KOPT-K1 (cell line): ENCODE measurements around the gene VRK1.

Experiments used
- H3K27ac ChIP-seq: fragments of 200-600 bp; sonication (generic); 2 replicates; pipeline ENCODE4 v1.5.1; 2016; ENCODE audit warnings: antibody characterized with exemption, mild to moderate bottlenecking, low read depth, low read length; ENCODE audit not compliant: poor library complexity, severe bottlenecking
- H3K36me3 ChIP-seq: fragments of 200-600 bp; sonication (generic); 2 replicates; pipeline ENCODE4 v1.5.1; 2017; ENCODE audit warnings: antibody characterized with exemption, mild to moderate bottlenecking, low read length, moderate library complexity; ENCODE audit not compliant: insufficient read depth
- H3K9me3 ChIP-seq: fragments of 200-600 bp; sonication (generic); 2 replicates; pipeline ENCODE4 v1.5.1; 2017; ENCODE audit warnings: antibody characterized with exemption, low read length, mild to moderate bottlenecking; ENCODE audit not compliant: insufficient read depth, poor library complexity, severe bottlenecking

VRK1 gene

DNA sequence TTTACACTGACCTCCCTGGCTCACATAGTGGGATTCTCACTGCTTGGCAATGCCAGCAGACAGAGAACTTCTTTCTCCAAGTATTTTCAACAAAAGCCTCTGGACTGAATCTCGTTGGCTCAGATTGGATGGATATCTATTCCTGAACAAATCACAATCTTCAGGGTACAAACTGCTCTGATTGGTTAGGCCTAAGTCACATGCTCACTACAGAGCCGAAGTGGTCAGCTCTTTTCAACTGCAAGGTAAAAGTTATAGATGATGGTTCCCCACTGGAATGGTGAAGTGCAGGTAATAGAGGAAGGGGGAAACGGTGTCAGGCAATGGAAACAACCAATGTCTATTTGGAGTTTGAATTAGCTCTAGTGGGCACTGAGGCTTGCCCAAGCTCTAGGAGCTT lies 16.7 kb upstream of the VRK1 start:
- Histone ChIP-seq H3K9me3 (no peaks in the 10 kb centered on the region), H3K36me3 (no peaks in the 10 kb centered on the region), H3K27ac (no peak overlapping the region)

DNA sequence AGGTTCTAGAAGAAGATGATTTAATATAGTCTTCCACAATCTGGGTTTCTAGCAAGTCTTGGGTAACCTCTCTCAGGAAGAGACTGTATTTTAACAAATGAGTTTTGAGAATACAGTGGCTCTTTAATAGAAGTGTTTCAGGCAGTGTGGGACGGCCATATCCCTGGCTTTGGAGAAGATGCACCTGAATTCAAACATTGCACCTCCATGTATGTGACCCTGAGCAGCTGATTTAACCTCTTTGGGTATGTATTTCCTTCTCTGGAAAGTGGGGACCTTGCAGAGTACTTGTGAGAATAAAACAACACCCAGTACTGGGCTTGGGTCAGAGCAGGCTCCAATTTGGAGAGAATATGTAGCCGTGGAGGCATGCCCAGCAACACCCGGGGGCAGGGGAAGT lies 15.8 kb upstream of the VRK1 start:
- Histone ChIP-seq H3K27ac (no peak overlapping the region), H3K36me3 (no peaks in the 10 kb centered on the region), H3K9me3 (no peaks in the 10 kb centered on the region)

DNA sequence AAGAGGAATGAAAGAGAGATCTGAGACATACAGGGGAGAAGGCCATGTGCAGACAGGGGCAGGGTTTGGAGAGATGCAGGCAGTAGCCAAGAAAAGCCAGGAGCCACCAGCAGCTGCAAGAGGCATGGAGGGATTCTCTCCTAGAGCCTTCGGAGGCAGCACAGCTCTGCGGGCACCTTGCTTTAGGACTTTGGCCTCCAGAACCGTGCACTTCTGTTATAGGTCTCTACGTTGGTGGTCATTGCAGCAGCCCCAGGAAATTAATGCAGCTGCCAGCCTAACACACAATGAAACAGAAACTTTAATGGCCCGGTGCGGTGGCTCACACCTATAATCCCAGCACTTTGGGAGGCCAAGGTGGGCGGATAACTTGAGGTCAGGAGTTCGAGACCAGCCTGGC lies 14.7 kb upstream of the VRK1 start:
- H3K27ac ChIP-seq: no peak overlapping the region
- no peaks in the 10 kb centered on the region for H3K9me3 ChIP-seq
- no peaks in the 10 kb centered on the region for H3K36me3 ChIP-seq

DNA sequence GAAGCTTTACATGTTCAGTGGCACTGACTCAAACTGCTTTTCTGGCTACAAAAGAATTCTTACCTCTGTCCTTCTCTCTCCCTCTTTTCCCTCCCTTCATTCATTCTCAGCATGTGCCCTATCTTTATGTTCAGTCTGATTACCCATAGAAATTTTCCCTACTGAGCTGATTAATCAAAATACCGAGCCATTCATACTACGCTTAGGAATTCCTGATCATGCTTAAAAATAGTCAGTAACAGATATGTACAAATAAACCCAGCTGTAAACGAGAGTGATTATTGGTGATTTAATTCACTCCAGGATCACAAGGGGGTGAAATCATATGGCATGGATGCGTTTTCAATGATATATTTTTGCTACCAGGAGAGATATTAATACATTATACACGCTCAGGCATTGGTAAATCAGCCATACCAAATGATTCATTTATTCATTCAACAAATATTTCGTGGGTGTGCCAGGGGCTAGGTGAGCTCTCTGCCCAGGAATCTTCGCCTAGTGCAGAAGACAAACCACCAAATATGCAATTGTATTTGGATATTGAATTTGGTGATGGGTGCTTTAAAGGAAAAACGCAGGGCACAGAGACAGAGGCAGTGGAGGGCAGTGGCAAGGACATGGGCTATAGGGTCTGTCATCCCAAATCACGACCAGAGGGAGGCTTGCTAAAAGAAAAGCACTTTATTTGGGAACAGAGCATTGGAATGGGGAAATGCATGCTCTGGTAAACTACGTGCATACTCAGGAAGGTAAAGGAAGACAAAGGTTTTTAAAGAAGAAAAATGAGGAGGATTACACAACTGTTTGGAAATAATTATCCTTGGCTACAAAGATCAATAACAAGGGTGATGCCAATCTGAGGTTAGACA lies 13.9 kb upstream of the VRK1 start:
- H3K9me3 ChIP-seq: no peaks in the 10 kb centered on the region
- H3K36me3 ChIP-seq: no peaks in the 10 kb centered on the region
- H3K27ac ChIP-seq: no peak overlapping the region

DNA sequence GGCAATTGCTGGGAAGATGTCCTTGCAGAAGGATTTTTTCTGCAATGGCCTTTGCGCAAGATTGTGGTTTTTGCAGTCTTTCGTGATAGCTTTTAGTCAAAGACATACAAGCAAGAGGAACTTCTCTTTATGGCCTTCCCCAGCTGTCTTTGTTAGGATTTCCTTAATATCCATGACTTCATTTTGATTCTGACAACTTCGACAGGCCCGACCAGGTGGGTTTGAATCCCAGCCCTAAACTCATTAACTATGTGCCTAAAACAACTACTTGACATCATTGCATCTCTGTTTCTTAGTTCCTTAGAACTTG lies 13.3 kb upstream of the VRK1 start:
- no peaks in the 10 kb centered on the region for H3K9me3 ChIP-seq
- H3K27ac ChIP-seq: no peak overlapping the region
- H3K36me3 ChIP-seq: no peaks in the 10 kb centered on the region

DNA sequence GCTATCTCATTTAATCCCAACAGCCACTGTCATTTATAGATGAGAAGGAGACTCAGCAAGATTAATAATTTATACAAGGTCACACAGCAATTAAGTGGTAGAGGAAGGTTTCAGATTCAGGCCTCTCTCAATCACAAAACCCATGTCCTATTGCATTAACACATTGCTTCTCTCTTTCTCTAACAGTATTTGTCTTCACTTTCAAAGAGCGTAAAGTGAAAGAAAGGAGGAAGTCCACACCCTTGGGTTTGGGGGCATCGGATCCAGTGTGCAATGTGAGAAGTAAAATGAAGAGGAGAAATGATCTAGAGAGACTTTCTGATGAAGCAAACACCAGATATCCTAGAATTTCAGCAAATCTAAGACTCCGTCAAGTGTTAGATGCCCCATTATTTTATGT lies 7.0 kb upstream of the VRK1 start:
- Histone ChIP-seq H3K36me3 (no peaks in the 10 kb centered on the region), H3K27ac (no peak overlapping the region), H3K9me3 (no peaks in the 10 kb centered on the region)

DNA sequence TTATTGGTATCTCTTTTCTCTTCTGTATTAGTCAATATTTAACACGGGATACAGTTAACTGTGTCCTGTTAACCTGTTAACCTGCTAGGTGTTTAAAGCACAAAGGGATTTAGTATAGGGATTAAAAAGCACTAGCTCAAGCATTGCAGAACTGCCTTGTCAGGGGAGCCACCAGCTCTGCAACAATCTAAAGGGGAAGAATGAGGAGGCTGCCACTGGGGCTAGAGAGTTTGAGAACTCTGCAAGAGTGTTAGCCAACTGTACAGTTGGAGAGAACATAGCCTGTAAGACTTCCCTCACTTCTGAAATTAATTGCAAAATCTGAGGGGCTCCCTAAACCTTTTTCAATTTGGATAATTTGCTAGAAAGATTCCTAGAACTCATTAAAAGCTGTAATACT lies 6.5 kb upstream of the VRK1 start:
- H3K9me3 ChIP-seq: no peaks in the 10 kb centered on the region
- H3K36me3 ChIP-seq: no peaks in the 10 kb centered on the region
- no peak overlapping the region for H3K27ac ChIP-seq

DNA sequence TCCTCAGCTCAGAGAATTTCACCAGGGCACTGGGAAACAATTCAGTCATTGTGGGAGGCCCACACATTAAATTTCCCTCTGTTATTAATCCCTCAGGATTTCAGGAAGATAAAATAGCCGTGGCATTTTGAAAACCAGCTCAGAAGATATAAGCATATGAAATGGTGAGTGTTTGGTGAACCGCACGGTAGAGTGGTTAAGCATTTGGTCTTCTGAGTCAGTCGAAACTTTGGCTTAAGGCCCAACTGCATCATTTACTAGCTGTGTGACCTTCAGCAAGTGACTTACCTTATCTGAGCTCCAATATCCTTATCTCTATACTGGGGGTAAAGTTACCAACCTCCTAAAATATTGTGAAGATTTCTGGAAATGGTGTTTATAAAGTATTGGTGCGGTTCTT lies 5.2 kb upstream of the VRK1 start:
- no peaks in the 10 kb centered on the region for H3K36me3 ChIP-seq
- no peak overlapping the region for H3K27ac ChIP-seq
- H3K9me3 ChIP-seq: no peaks in the 10 kb centered on the region

DNA sequence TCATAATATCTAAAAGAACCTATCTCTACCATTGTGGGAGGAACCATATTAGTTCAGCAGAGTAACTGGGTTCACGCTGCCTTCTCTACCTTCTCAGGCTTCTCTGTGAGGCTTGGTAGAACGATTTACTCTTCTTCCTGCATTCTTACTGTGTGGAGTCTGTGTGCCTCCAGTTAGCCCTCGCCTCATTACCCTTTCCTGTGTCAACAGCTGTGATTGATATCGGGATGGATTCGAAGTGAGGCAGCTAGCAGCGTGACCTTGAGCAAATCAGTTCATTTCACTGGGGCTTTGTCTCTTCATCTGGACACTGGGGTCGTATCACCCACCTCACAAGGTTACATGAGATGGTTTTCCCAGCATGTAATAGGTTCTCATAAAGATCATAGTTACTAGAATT lies 4.6 kb upstream of the VRK1 start:
- no peak overlapping the region for H3K27ac ChIP-seq
- no peaks in the 10 kb centered on the region for H3K9me3 ChIP-seq
- no peaks in the 10 kb centered on the region for H3K36me3 ChIP-seq

DNA sequence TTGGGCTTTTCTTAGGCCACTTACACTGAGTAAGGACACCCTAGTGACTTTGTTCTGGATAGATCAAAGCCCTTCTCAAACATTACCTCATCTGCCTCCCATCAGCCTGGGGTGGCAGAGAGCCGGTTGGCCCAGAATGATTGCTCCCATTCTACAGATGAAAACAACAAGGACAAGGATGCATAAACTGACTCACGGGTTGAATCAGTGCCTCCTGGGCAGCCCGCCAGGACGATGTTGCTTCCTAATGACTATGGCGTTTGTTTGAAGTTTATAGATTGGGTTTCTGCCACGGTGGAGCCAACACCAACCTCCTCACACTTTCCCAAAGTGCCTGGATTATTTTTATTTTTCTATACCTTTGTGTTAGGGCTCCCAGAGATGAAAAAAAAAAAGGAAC lies 3.6 kb upstream of the VRK1 start:
- Histone ChIP-seq H3K9me3 (no peaks in the 10 kb centered on the region), H3K27ac (no peak overlapping the region), H3K36me3 (no peaks in the 10 kb centered on the region)

DNA sequence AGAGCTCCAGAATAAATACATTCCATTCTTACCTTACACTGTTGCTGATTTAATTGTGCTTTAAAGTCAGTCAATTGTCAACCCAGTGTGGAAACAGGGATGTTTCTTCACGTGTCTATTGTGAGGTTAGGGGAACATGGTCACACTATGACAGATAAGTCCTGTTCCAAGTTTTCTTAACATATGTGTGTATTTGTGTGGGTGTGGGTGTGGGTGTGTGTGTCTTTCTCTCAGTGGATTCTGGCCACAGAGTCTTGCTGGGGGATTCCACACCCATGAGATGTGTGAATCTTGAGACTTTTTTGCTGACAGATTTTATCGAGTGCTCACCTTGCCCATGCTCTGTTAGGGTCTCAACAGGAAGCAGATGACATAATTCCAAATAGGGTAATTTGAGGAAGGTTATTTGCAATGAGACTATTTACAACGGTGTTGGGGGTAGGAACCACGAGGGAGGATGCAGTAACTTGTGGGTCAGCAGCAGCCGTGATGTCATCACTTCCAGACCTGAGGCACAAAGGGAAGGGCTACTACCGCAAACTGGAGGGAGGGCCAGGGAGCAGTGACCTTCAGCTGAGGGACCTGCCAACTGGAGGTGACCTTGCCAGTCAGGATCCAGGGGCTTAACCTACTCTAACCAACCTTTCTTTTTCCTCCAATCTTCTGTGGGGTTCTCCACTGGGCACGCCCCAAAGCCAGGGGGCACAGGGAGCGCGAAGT lies 1.9 kb upstream of the VRK1 start:
- 0 out of 2 replicates have a peak, but pooled peaks cover 3% of the 10 kb centered on the region for H3K36me3 ChIP-seq
- no peak overlapping the region for H3K27ac ChIP-seq
- no peaks in the 10 kb centered on the region for H3K9me3 ChIP-seq

DNA sequence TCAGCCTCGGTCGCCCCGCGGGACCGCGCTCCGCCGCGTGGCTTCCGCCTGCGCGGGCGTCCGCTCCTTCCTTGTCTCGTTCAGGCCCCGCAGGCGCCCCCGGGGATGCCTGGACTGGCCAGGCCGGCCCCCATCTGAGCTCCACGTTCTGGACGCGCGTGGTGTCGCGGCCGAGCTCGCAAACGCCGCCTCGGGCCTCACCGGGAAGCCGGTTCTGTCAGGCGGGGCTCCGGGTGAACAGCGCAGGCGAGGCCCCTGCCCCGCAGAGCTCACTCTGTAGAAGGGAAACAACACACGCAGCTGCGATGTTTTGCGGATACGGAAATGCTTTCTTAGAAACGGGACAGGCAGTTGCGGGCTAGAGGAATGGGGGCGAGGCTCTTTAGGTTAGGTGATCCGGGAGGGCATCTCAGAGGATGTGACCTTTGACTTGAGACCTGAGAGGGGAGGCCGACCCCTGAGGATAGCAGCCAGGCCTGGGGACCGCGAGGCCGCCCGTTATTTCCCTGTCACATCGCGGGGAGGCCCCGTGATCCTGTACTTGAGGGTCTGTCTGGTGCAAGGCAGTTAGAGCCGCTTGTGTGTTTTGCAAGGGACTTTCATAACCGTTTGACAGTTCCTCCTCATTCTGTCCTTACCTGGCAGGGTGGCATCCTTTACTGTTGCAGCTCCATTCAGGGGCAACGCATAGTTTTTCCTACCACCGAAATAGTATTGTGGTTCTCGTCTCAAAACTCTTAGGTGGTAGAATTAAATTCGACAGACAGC lies 584 bp downstream of the VRK1 start:
- H3K27ac ChIP-seq: peak overlapping the region; percentile 96
- no peaks in the 10 kb centered on the region for H3K9me3 ChIP-seq
- peaks cover 3% of the 10 kb centered on the region; the same call in 1 of the 2 replicates for H3K36me3 ChIP-seq

DNA sequence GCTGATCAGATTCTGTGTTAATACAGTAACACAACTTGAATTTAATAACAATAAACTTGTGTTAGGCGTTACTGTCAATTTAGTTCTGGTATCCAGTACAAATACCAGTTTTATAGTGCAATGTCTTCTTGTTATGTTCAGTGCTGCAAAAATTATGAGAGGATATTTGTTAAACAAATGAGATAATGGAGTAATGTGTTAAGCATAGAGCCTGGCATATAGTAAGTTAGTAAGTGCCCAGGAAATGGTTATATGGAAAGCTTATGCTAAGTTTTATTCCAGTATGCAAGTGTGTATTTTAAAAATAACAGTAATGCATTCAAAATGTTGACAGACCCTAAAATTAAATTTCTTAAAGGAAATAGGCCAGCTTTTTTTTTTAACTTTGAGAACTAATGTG lies 1.8 kb downstream of the VRK1 start:
- peaks cover 3% of the 10 kb centered on the region; the same call in 1 of the 2 replicates for H3K36me3 ChIP-seq
- H3K9me3 ChIP-seq: no peaks in the 10 kb centered on the region
- peak overlapping the region; percentile 96 for H3K27ac ChIP-seq

DNA sequence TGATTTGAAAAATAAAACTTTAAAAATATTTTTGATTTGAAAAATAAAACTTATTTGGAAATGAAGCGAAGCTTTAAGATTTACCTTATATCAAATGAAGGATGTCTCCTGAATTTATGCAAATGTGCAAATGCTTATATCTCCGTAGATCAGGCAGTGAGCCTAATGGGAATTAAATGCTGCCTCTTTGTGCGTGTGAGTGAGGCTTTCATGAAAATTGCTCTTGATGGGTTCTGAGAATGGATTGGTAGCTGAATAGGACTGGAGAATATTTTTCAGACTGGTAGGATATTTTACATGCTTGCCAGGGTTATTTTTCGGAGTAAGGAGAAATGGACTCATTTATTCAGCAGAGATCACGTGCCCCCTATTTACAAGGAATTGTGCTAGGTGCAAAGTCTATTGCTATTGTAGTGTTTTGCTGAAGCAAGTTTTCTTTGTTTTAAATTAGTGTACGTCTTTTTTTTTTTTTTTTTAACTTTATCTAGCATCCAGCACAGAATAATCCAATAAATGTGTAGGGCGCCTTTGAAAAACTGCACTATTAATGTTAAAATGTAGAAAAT lies 2.4 kb downstream of the VRK1 start:
- H3K27ac ChIP-seq: no peak overlapping the region
- no peaks in the 10 kb centered on the region for H3K9me3 ChIP-seq

DNA sequence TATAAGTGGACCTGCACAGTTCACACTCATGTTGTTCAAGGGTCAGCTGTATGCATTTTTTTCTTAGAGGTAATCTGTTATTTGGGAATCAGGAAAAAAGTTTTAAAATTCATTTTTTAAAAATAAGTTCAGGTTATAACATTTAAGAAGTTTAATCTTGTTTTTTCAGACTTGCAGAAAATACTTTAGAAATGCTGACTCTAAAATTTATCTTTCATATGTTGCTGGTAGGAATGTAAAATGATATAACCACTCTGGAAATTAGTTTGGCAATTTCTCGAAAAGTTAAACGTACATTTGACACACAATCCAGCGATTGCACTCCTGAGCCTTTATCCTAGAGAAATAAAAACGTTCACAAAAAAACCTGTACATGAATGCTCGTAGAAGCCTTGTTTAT lies 4.7 kb downstream of the VRK1 start:
- Histone ChIP-seq H3K27ac (no peak overlapping the region), H3K36me3 (peaks cover 15% of the 10 kb centered on the region), H3K9me3 (no peaks in the 10 kb centered on the region)

More for the DNA sequence above, 2.4 kb downstream of the VRK1 start:
- peaks cover 3% of the 10 kb centered on the region; the same call in 1 of the 2 replicates for H3K36me3 ChIP-seq
